ENCODE results near the gene CORO7.

DNA sequence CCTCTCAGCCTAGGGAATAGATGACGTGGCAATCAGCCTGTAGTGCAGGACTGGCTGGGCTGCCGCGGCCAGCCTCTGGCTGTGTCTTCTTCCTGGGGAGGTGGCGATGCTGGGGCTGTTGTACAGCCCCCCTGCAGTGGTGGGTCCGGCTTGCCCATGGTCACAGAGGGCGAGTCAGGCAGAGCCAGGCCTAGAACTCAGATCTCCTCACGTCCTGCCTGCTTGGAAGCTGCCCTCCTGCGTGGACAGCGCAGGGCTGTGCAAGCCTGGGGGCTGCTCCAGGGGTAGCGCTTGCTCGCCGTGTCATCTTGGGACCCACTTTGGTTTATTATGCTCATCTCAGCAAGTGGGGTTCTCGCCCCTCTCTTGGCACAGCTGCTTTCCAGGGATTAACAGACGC, 38.7 kb upstream of the CORO7 start:
- no peak for TF ChIP-seq ZKSCAN1 (IDR thresholded peaks at IDR 0.05; ENCODE audit: low read depth, low read length)
- no peak for TF ChIP-seq E2F3 (CRISPR knock-in tag; IDR thresholded peaks at IDR 0.05)
- TF ChIP-seq ERF (CRISPR knock-in tag; IDR thresholded peaks at IDR 0.05) = no peak
- TF ChIP-seq ZNF146 (CRISPR knock-in tag; IDR thresholded peaks at IDR 0.05; ENCODE audit: unreplicated experiment) = no peak
- no peak for TF ChIP-seq GATA2 (CRISPR knock-in tag; IDR thresholded peaks at IDR 0.05)
- TF ChIP-seq ZNF586 (CRISPR knock-in tag; conservative IDR thresholded peaks at IDR 0.05) = no peak
- no peak for TF ChIP-seq RAD51 (IDR thresholded peaks at IDR 0.05; ENCODE audit: borderline replicate concordance, low read depth)

Measured in K562 (cell line).